ENCODE results near the gene RBMY1B.
"Not testable (repeated sequence)": the region's sequence is repeated elsewhere in the genome, so short reads cannot be mapped to it uniquely, and the experiment has no call there.

Gene RBMY1B

GRCh38 chrY:21511038-21511437 lies at the start of gene RBMY1B:
RBMY1B (plus strand) TSS chrY:21511338; CDS start chrY:21513351, 2,013 bp downstream.
- H3K9me3 Mint-ChIP-seq, H3K27ac Mint-ChIP-seq, ATAC-seq: not testable (repeated sequence)

GRCh38 chrY:21462915-21463314 lies 48.2 kb upstream of the RBMY1B start:
- not testable (repeated sequence) for H3K9me3 Mint-ChIP-seq; H3K4me1 Mint-ChIP-seq; H3K27ac Mint-ChIP-seq; H3K4me3 Mint-ChIP-seq; DNase-seq (ENCODE audit: low spot score in 2 of 2); ATAC-seq; H3K36me3 Mint-ChIP-seq

More at GRCh38 chrY:21511038-21511437, at the start of gene RBMY1B:
- H3K4me3 Mint-ChIP-seq; DNase-seq (ENCODE audit: low spot score in 2 of 2); H3K36me3 Mint-ChIP-seq; H3K4me1 Mint-ChIP-seq: not testable (repeated sequence)

- Mint-ChIP-seq H3K4me1 (no peaks in the 10 kb centered on the region), H3K36me3 (no peaks in the 10 kb centered on the region), H3K4me3 (no peak overlapping the region), H3K27ac (no peak overlapping the region), H3K9me3 (no peaks in the 10 kb centered on the region)
- DNase-seq (ENCODE audit: low spot score in 2 of 2) (no peak), ATAC-seq (no peak)
Observed at GRCh38 chrY:21482967-21483366, 28.2 kb upstream of the RBMY1B start.

- DNase-seq (ENCODE audit: low spot score in 2 of 2); H3K4me3 Mint-ChIP-seq; ATAC-seq; H3K27ac Mint-ChIP-seq; H3K36me3 Mint-ChIP-seq; H3K4me1 Mint-ChIP-seq; H3K9me3 Mint-ChIP-seq: not testable (repeated sequence)
Observed at GRCh38 chrY:21534579-21534978, 23.4 kb downstream of the RBMY1B start, which contains the start of gene RBMY1A1. RBMY1A1 (plus strand) TSS chrY:21534879; CDS start chrY:21536892, 2,013 bp downstream.

DNA sequence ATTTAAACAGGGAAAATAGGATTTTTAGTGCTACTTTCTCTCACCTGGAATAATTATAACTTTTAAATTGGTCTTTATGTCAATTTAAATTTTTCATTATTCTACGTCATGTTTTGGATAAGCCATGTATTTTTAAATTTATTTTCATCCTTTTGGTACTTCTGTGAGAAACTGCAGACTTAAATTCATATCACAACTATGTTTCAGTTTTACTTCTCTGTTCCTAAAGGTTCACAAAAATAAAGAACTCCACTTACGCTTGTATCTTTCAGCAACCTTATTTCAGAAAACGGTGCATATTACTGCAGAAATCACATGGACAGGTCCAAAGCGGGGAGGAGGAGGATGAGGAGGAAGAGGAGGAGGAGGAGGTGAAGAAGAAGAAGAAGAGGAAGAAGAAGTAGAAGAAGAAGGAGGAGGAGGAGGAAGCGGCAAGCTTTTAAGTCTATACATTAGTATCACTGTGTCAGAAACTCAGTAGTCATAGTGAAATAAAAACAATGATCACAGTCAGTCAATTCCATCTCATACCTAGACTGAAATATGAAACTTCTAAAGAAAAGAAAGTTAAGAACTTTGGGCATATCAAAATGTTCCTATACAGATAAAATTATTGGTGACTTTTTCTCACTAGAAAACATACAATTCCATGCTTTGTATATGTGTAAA lies 48.3 kb downstream of the RBMY1B start:
- not testable (repeated sequence) for DNase-seq (ENCODE audit: low spot score in 2 of 2); H3K4me3 Mint-ChIP-seq; H3K36me3 Mint-ChIP-seq; H3K9me3 Mint-ChIP-seq; H3K27ac Mint-ChIP-seq; H3K4me1 Mint-ChIP-seq
- peak; percentile 45 for ATAC-seq
